Right lobe of liver (tissue), 6 donors: ENCODE measurements around the gene L3MBTL3. TPM values are rescaled to one million over a fixed set of nuclear protein-coding genes. Genes with fewer than 3 reads are reported as not detected.

Experiments
- ATAC-seq, 4 donors: fragments of 200-7000 bp; cut with Tn5 transposase; one replicate each; pipeline ENCODE4 v1.9.1; 2020; ENCODE audit warnings: mild to moderate bottlenecking in 4 of 4, moderate library complexity in 4 of 4
- DNase-seq, 3 donors: peaks; one replicate each; pipeline ENCODE4 v3.0.0-alpha.2; 2020
- H3K27ac ChIP-seq, 3 donors: fragments of 200-600 bp; one replicate each; pipeline ENCODE4 v1.8.0; 2022
- H3K27me3 ChIP-seq, 2 donors: fragments of 200-600 bp; one replicate each; pipeline ENCODE4 v1.8.0; 2022
- H3K36me3 ChIP-seq, 4 donors: fragments of 200-600 bp; sonication (generic) in 1 of 4; one replicate each; pipeline versions ENCODE4 v1.5.1 to v1.8.0; 2017 to 2022; ENCODE audit warnings: control low read depth in 1 of 4
- H3K4me1 ChIP-seq, 4 donors: fragments of 200-600 bp; sonication (generic) in 1 of 4; one replicate each; pipeline versions ENCODE4 v1.5.1 to v1.8.0; 2017 to 2022; ENCODE audit warnings: control low read depth in 1 of 4
- H3K4me3 ChIP-seq, 3 donors: fragments of 200-600 bp; one replicate each; pipeline ENCODE4 v1.8.0; 2022
- H3K9me3 ChIP-seq, 4 donors: fragments of 200-600 bp; sonication (generic) in 1 of 4; one replicate each; pipeline versions ENCODE4 v1.5.1 to v1.8.0; 2017 to 2022; ENCODE audit warnings: control low read depth in 1 of 4
- CTCF ChIP-seq, 4 donors: fragments of 200-600 bp in 3 of 4; fragments of 450-650 bp in 1 of 4; IDR thresholded peaks; one replicate each; pipeline versions ENCODE4 v1.5.1 to v1.8.0; 2016 to 2022; ENCODE audit warnings: antibody characterized with exemption in 4 of 4, mild to moderate bottlenecking in 2 of 4
- POLR2A ChIP-seq: fragments of 450-650 bp; IDR thresholded peaks from one replicate; pipeline ENCODE4 v1.6.1; 2017; ENCODE audit warnings: antibody characterized with exemption, mild to moderate bottlenecking
- WGBS: methylation state at CpG from one replicate; pipeline ENCODE4 v1.1.6; 2018; ENCODE audit warnings: low coverage, low lambda C conversion rate; ENCODE audit not compliant: insufficient coverage; ENCODE audit errors: missing lambda C conversion rate; 5-methylcytosine and 5-hydroxymethylcytosine counted together
- intact Hi-C, 2 donors: fragments of 100-400 bp; cut with DNase I; formaldehyde crosslinking; loops; one replicate each; pipeline versions ENCODE4 v1.11.2 to v1.14.1; 2022
- total RNA-seq, 6 experiments: library from RNA; depleted of rRNA in 2 of 6; stranded (reverse); fragments of >200 nt in 2 of 6; fragmentation: NEBNext Ultra II Directional in 3 of 6; extraction: Animal tissue kit (Norgen Biotek cat#: 25700) in 3 of 6; gene quantifications; one replicate each; pipeline versions ENCODE4 v1.1.0 to v1.2.4, GENCODE V29; 2016 to 2023
- donor health status: DM: no; HTN: yes; CAD: no.
- donor health status: DM: no; HTN: no; CAD: no.
- donor health status: DM: no; HTN: no; CAD: no.
- donor health status: DM: no; HTN: yes; CAD: no.
- donor health status: DM: no; HTN: yes; CAD: no.

The L3MBTL3 gene
- total RNA-seq, 6 experiments from 2014 or later, result 3.0 to 13.2 (median 7.2) TPM

- Histone ChIP-seq H3K4me1 (no peaks in the 10 kb centered on the region), H3K36me3 (no peaks in the 10 kb centered on the region), H3K9me3 (no peaks in the 10 kb centered on the region), H3K27me3 (no peaks in the 10 kb centered on the region), H3K27ac (no peak overlapping the region), H3K4me3 (no peak overlapping the region)
- intact Hi-C loops, result no loop called here
- WGBS, result 74% methylated on average over 4 of the region's 6 CpGs
- ATAC-seq, result no peak
- no peak for DNase-seq
- TF ChIP-seq POLR2A, result no peak
- no peak for TF ChIP-seq CTCF (IDR thresholded peaks at IDR 0.05)
These were observed 22.0 kb upstream of the L3MBTL3 start for GRCh38 chr6:129996387-129996786.

- Histone ChIP-seq H3K36me3 (no peaks in the 10 kb centered on the region), H3K4me3 (no peak overlapping the region), H3K9me3 (no peaks in the 10 kb centered on the region), H3K4me1 (no peaks in the 10 kb centered on the region), H3K27ac (no peak overlapping the region), H3K27me3 (no peaks in the 10 kb centered on the region)
- intact Hi-C loops, result no loop called here
- no peak for DNase-seq
- no peak for TF ChIP-seq CTCF (IDR thresholded peaks at IDR 0.05)
- no peak for TF ChIP-seq POLR2A
- no peak for ATAC-seq
- WGBS, result 60% methylated on average over 4 of the region's 4 CpGs
These were observed 17.6 kb upstream of the L3MBTL3 start for GRCh38 chr6:130000526-130001421.

- Histone ChIP-seq H3K27me3 (no peaks in the 10 kb centered on the region), H3K4me1 (no peaks in the 10 kb centered on the region), H3K4me3 (no peak overlapping the region), H3K27ac (no peak overlapping the region), H3K9me3 (no peaks in the 10 kb centered on the region), H3K36me3 (no peaks in the 10 kb centered on the region)
- DNase-seq, result no peak
- ATAC-seq, result no peak
- TF ChIP-seq POLR2A, result no peak
- TF ChIP-seq CTCF (IDR thresholded peaks at IDR 0.05), result no peak
- intact Hi-C loops, result no loop called here
- WGBS, result 70% methylated on average over 4 of the region's 4 CpGs
These were observed 10.0 kb upstream of the L3MBTL3 start for GRCh38 chr6:130008236-130008873.

- Histone ChIP-seq H3K27ac (no peak overlapping the region), H3K9me3 (no peaks in the 10 kb centered on the region), H3K4me1 (no peaks in the 10 kb centered on the region), H3K27me3 (no peaks in the 10 kb centered on the region), H3K36me3 (no peaks in the 10 kb centered on the region), H3K4me3 (no peak overlapping the region)
- no peak for TF ChIP-seq POLR2A
- no peak for TF ChIP-seq CTCF (IDR thresholded peaks at IDR 0.05)
- DNase-seq, result no peak
- no peak for ATAC-seq
- intact Hi-C loops, result no loop called here
- WGBS, result 61% methylated on average over 5 of the region's 5 CpGs
These were observed 9.2 kb upstream of the L3MBTL3 start for GRCh38 chr6:130009146-130009545.
